Breast epithelium (tissue), 4 donors: ENCODE results near the gene GATA6. TPM values are rescaled to one million over a fixed set of nuclear protein-coding genes. Genes with fewer than 3 reads are reported as not detected.

Experiments used
- DNase-seq, 2 donors: peaks; one replicate each; pipeline ENCODE4 v3.0.0-alpha.2; 2019; ENCODE audit warnings: low spot score in 2 of 2
- H3K27ac ChIP-seq, 2 donors: fragments of 200-600 bp; sonication (generic) in 1 of 2; one replicate each; pipeline ENCODE4 v1.5.1; 2016 to 2019; ENCODE audit warnings: mild to moderate bottlenecking in 1 of 2
- H3K27me3 ChIP-seq, 2 donors: fragments of 200-600 bp; sonication (generic) in 1 of 2; one replicate each; pipeline versions ENCODE4 v1.5.1 to v1.6.0; 2017 to 2019; ENCODE audit warnings: control low read depth in 1 of 2, mild to moderate bottlenecking in 1 of 2
- H3K36me3 ChIP-seq: fragments of 200-600 bp; one replicate; pipeline ENCODE4 v1.5.1; 2019
- H3K4me1 ChIP-seq, 2 donors: fragments of 200-600 bp; sonication (generic); one replicate each; pipeline ENCODE4 v1.5.1; 2016 to 2019; ENCODE audit warnings: control low read depth in 1 of 2
- H3K4me3 ChIP-seq, 3 donors: fragments of 200-600 bp; sonication (generic); 1 replicate in 2 of 3; 2 replicates in 1 of 3; pipeline ENCODE4 v1.5.1; 2016 to 2019; ENCODE audit warnings: mild to moderate bottlenecking in 3 of 3, moderate library complexity in 2 of 3
- H3K9me3 ChIP-seq, 2 donors: fragments of 200-600 bp; sonication (generic) in 1 of 2; one replicate each; pipeline ENCODE4 v1.5.1; 2016 to 2019; ENCODE audit warnings: control low read depth in 1 of 2
- CTCF ChIP-seq, 3 donors: fragments of 450-650 bp; IDR thresholded peaks; one replicate each; pipeline ENCODE4 v1.5.1; 2016 to 2017; ENCODE audit warnings: antibody characterized with exemption in 3 of 3, mild to moderate bottlenecking in 3 of 3, moderate library complexity in 3 of 3
- POLR2A ChIP-seq: fragments of 450-650 bp; IDR thresholded peaks from one replicate; pipeline ENCODE4 v1.6.1; 2016; ENCODE audit warnings: antibody characterized with exemption, mild to moderate bottlenecking, moderate library complexity
- POLR2AphosphoS5 ChIP-seq, 3 donors: sonication (generic); formaldehyde crosslinking; IDR thresholded peaks; one replicate each; pipeline ENCODE4 v1.6.1; 2017; ENCODE audit warnings: antibody characterized with exemption in 3 of 3
- intact Hi-C: fragments of 100-400 bp; cut with DNase I; formaldehyde crosslinking; loops from one replicate; pipeline ENCODE4 v1.15.1; 2023; ENCODE audit warnings: low total_unique reads
- total RNA-seq, 3 donors: library from RNA; depleted of rRNA; stranded (reverse); fragments of >200 nt; gene quantifications; one replicate each; pipeline ENCODE4 v1.1.0, GENCODE V29; 2016

The GATA6 gene
- total RNA-seq, 3 donors from 2014 or later, result 3.0 to 11.1 (median 11.0) TPM

GRCh38 chr18:22172120-22172582, 2.8 kb downstream of the GATA6 start:
- Histone ChIP-seq H3K36me3 (no peaks in the 10 kb centered on the region), H3K27me3 (peaks cover 0 to 25% of the 10 kb centered on the region in 2 donors), H3K9me3 (no peaks in the 10 kb centered on the region), H3K27ac (peak overlapping the region in 1 of 2 donors; percentile 87), H3K4me3 (peak overlapping the region; percentile 66 to 90 (median 79)), H3K4me1 (peaks cover 6 to 10% of the 10 kb centered on the region in 2 donors)
- intact Hi-C loops, result loop anchor here (5.0 to 10.0 kb wide), 3 partner anchors 173 to 490 kb away; no protein-coding TSS in a partner anchor
- no peak for TF ChIP-seq CTCF (IDR thresholded peaks at IDR 0.05)
- no peak for TF ChIP-seq POLR2AphosphoS5 (IDR thresholded peaks at IDR 0.05)
- no peak for TF ChIP-seq POLR2A
- DNase-seq, result no peak

GRCh38 chr18:22172594-22173049, 3.2 kb downstream of the GATA6 start:
- no peaks in the 10 kb centered on the region for H3K9me3 ChIP-seq
- no peak for DNase-seq
- intact Hi-C loops, result loop anchor here (5.0 to 10.0 kb wide), 3 partner anchors 172 to 490 kb away; no protein-coding TSS in a partner anchor
- peaks cover 0 to 21% of the 10 kb centered on the region in 2 donors for H3K27me3 ChIP-seq
- H3K27ac ChIP-seq, result peak overlapping the region in 1 of 2 donors; percentile 87
- TF ChIP-seq CTCF (IDR thresholded peaks at IDR 0.05) (no peak), POLR2A (no peak), POLR2AphosphoS5 (IDR thresholded peaks at IDR 0.05) (no peak)
- no peaks in the 10 kb centered on the region for H3K36me3 ChIP-seq
- H3K4me1 ChIP-seq, result peaks cover 6 to 10% of the 10 kb centered on the region in 2 donors
- H3K4me3 ChIP-seq, result peak overlapping the region; percentile 66 to 90 (median 79)

- intact Hi-C loops, result loop anchor here (5.0 to 10.0 kb wide), 3 partner anchors 171 to 491 kb away; no protein-coding TSS in a partner anchor
- Histone ChIP-seq H3K4me1 (peaks cover 6 to 9% of the 10 kb centered on the region in 2 donors), H3K9me3 (no peaks in the 10 kb centered on the region), H3K4me3 (peak overlapping the region; percentile 66 to 90 (median 79)), H3K36me3 (no peaks in the 10 kb centered on the region), H3K27ac (no peak overlapping the region), H3K27me3 (peaks cover 0 to 13% of the 10 kb centered on the region in 2 donors)
- TF ChIP-seq POLR2AphosphoS5 (IDR thresholded peaks at IDR 0.05), result no peak
- TF ChIP-seq CTCF (IDR thresholded peaks at IDR 0.05), result no peak
- no peak for TF ChIP-seq POLR2A
- DNase-seq, result no peak
Observed at GRCh38 chr18:22173221-22173927, 4.0 kb downstream of the GATA6 start.

DNA sequence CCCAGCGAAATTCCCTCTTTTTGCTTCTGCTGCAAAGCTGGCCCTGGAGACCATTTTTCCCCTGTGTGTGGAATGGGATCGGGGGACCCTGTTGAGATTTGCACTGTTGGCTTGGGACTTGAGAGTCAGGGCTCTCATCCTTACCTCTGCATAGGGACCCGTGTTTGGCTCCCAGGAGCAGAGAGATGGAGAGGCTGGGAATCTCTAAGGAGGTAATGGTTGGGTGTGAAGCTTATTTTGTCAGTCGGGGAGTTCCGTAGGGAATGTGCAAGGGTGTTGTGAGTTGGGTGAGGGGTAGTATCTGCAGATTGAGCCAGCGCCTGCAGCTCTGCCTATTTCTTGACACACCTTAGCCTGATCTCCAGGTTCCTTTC, 4.5 kb downstream of the GATA6 start:
- peaks cover 3 to 6% of the 10 kb centered on the region in 2 donors for H3K4me1 ChIP-seq
- peak overlapping the region; percentile 66 to 90 (median 79) for H3K4me3 ChIP-seq

More for the DNA sequence above, 4.5 kb downstream of the GATA6 start:
- Histone ChIP-seq H3K36me3 (no peaks in the 10 kb centered on the region), H3K27ac (no peak overlapping the region), H3K27me3 (peaks cover 0 to 11% of the 10 kb centered on the region in 2 donors), H3K9me3 (no peaks in the 10 kb centered on the region)
- intact Hi-C loops, result loop anchor here (5.0 to 10.0 kb wide), 3 partner anchors 171 to 492 kb away; no protein-coding TSS in a partner anchor
- TF ChIP-seq POLR2A, result no peak
- TF ChIP-seq CTCF (IDR thresholded peaks at IDR 0.05), result no peak
- no peak for DNase-seq
